ENCODE data around the gene TTC1.

Gene TTC1

GRCh38 chr5:160018945-160019625 is 10.1 kb downstream of the TTC1 start:
- in situ Hi-C loops (cut with MboI; ENCODE audit: low pct_unique_long_range_greater_than_20kb, low sequenced_read_pairs, unreplicated experiment): no loop called here
- no peak for DNase-seq (ENCODE audit: low spot score)
- TF ChIP-seq CTCF (IDR thresholded peaks at IDR 0.05; ENCODE audit: extremely low read depth, insufficient read depth, missing control alignments): no peak

GRCh38 chr5:160020266-160020770 is 11.4 kb downstream of the TTC1 start:
- TF ChIP-seq CTCF (IDR thresholded peaks at IDR 0.05; ENCODE audit: extremely low read depth, insufficient read depth, missing control alignments): no peak
- no peak for DNase-seq (ENCODE audit: low spot score)
- in situ Hi-C loops (cut with MboI; ENCODE audit: low pct_unique_long_range_greater_than_20kb, low sequenced_read_pairs, unreplicated experiment): loop anchor here (10.0 kb wide), 1 partner anchor 314 kb away; no protein-coding TSS in a partner anchor

- in situ Hi-C loops (cut with MboI; ENCODE audit: low pct_unique_long_range_greater_than_20kb, low sequenced_read_pairs, unreplicated experiment): loop anchor here (10.0 kb wide), 1 partner anchor 314 kb away; no protein-coding TSS in a partner anchor
- DNase-seq (ENCODE audit: low spot score): no peak
- no peak for TF ChIP-seq CTCF (IDR thresholded peaks at IDR 0.05; ENCODE audit: extremely low read depth, insufficient read depth, missing control alignments)
Measured at GRCh38 chr5:160020964-160021363, 12.0 kb downstream of the TTC1 start.

GRCh38 chr5:160021831-160022446 is 13.0 kb downstream of the TTC1 start:
- TF ChIP-seq CTCF (IDR thresholded peaks at IDR 0.05; ENCODE audit: extremely low read depth, insufficient read depth, missing control alignments): peak; percentile 68
- peak; percentile 61 for DNase-seq (ENCODE audit: low spot score)
- in situ Hi-C loops (cut with MboI; ENCODE audit: low pct_unique_long_range_greater_than_20kb, low sequenced_read_pairs, unreplicated experiment): loop anchor here (10.0 kb wide), 1 partner anchor 313 kb away; no protein-coding TSS in a partner anchor

- DNase-seq (ENCODE audit: low spot score): no peak
- in situ Hi-C loops (cut with MboI; ENCODE audit: low pct_unique_long_range_greater_than_20kb, low sequenced_read_pairs, unreplicated experiment): loop anchor here (10.0 kb wide), 1 partner anchor 312 kb away; no protein-coding TSS in a partner anchor
- TF ChIP-seq CTCF (IDR thresholded peaks at IDR 0.05; ENCODE audit: extremely low read depth, insufficient read depth, missing control alignments): no peak
Measured at GRCh38 chr5:160023007-160023907, 14.3 kb downstream of the TTC1 start.

All from GM13977 (cell line).